Fibroblast of mammary gland (primary cell): ENCODE results near the gene KIFC1.

Experiments used
- DNase-seq: peaks from one replicate; pipeline ENCODE4 v3.0.0-alpha.2; 2010; ENCODE audit warnings: low read depth
- H3K4me3 ChIP-seq: 2 replicates; pipeline ENCODE4 v1.5.1; 2011; ENCODE audit warnings: low read depth, mild to moderate bottlenecking, low read length, moderate library complexity; ENCODE audit not compliant: control insufficient read depth
- TF ChIP-seq, protein P1 (sequence below): conservative IDR thresholded peaks from 2 replicates; pipeline ENCODE4 v1.5.1; 2011; ENCODE audit warnings: low read depth, low read length, inconsistent platforms; ENCODE audit not compliant: control insufficient read depth, insufficient read depth

Gene KIFC1

DNA sequence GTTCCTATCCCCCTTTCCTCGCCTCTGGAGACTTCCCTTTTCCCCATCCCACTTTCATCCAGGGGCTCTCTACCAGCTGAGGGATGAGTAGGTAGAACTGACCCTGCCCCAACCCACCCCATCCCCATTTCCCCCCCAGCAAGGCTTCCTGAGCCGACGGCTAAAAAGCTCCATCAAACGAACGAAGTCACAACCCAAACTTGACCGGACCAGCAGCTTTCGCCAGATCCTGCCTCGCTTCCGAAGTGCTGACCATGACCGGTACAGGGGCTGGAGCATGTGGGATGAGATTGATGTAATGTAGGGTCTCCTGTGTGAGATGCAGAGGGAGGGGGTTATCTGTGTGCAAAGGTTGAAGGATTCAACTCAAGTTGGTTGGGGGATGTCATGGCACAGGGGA lies 40.9 kb downstream of the KIFC1 start:
- no peak for DNase-seq
- H3K4me3 ChIP-seq = no peak overlapping the region
- TF ChIP-seq, protein P1, sequence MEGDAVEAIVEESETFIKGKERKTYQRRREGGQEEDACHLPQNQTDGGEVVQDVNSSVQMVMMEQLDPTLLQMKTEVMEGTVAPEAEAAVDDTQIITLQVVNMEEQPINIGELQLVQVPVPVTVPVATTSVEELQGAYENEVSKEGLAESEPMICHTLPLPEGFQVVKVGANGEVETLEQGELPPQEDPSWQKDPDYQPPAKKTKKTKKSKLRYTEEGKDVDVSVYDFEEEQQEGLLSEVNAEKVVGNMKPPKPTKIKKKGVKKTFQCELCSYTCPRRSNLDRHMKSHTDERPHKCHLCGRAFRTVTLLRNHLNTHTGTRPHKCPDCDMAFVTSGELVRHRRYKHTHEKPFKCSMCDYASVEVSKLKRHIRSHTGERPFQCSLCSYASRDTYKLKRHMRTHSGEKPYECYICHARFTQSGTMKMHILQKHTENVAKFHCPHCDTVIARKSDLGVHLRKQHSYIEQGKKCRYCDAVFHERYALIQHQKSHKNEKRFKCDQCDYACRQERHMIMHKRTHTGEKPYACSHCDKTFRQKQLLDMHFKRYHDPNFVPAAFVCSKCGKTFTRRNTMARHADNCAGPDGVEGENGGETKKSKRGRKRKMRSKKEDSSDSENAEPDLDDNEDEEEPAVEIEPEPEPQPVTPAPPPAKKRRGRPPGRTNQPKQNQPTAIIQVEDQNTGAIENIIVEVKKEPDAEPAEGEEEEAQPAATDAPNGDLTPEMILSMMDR = no peak

DNA sequence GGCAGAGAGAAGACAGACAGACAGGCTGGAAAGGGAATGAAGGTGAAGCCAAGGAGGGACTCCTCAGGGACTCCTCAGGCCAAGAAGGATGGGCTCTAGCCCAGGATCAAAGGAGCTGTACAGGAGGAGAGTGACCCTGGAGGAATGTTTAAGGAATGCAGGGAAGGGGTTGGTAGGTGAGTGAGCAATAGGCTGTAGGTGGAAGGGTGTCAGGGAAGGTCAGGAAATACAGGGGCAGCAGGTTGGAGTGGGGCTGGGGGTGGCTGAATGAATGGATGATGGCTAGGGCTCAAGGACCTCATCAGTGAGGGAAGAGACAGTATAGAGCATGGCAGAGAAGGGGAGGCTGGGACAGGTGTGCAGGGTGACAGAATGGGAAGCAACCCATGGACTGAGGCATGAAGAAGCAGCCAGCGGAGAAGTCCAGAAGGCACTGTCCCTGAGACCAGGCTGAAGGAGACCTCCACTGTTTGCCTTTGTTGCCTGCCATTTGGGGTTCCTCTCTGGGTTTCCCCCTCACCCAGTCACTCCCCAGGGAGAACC lies 41.4 kb downstream of the KIFC1 start:
- H3K4me3 ChIP-seq = no peak overlapping the region
- TF ChIP-seq, protein P1 = no peak

DNA sequence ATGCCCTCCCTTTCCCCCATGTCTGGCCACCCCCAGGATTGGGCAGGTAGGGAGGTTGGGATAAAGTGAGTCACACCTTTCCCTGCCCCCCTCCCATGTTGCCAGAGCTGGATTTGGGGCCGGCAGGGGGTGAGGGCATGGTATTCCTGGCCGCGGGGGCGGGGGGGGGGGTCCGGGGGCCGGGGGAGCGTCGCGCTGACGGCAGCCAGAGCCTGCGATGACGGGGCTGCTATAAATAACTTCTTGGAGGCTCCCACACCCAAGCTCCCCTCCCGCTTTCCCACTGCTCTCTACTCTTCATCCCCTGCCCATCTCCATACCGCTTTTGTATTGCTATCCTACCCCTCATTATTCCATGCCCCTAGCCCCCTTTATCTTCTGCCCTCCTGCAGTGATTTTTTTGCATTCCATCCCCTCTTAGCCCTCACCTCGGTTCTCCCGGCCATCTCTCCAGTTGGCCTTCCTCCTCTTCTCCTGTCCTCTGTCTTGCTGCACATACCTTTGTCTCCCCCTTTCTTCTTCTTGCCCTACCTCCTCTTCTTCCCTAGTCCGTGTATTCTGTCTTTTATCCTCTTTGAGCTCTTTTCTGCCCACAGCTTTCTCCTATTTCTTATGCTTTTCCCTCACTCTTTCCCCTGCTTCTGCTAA lies 42.0 kb downstream of the KIFC1 start:
- DNase-seq = no peak
- no peak overlapping the region for H3K4me3 ChIP-seq
- TF ChIP-seq, protein P1 = no peak

More for the DNA sequence above, 41.4 kb downstream of the KIFC1 start:
- no peak for DNase-seq

DNA sequence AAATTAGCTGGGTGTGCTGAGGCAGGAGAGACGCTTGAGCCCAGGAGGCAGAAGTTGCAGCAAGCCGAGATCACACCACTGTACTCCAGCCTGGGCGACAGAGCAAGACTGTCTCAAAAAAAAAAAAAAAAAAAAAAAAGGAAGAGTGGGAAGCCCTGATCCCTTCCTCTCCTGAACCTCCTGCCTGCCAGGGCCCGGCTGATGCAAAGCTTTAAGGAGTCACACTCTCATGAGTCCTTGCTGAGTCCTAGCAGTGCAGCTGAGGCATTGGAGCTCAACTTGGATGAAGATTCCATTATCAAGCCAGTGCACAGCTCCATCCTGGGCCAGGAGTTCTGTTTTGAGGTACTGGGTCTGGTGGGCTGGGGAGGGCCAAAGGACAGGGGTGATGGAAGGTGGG lies 43.3 kb downstream of the KIFC1 start:
- H3K4me3 ChIP-seq = no peak overlapping the region
- DNase-seq = no peak
- TF ChIP-seq, protein P1 = no peak

DNA sequence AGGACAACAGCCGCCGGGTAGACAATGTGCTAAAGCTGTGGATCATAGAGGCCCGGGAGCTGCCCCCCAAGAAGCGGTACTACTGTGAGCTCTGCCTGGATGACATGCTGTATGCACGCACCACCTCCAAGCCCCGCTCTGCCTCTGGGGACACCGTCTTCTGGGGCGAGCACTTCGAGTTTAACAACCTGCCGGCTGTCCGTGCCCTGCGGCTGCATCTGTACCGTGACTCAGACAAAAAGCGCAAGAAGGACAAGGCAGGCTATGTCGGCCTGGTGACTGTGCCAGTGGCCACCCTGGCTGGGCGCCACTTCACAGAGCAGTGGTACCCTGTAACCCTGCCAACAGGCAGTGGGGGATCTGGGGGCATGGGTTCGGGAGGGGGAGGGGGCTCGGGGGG lies 46.0 kb downstream of the KIFC1 start:
- no peak overlapping the region for H3K4me3 ChIP-seq
- TF ChIP-seq, protein P1 = no peak
- DNase-seq = no peak

DNA sequence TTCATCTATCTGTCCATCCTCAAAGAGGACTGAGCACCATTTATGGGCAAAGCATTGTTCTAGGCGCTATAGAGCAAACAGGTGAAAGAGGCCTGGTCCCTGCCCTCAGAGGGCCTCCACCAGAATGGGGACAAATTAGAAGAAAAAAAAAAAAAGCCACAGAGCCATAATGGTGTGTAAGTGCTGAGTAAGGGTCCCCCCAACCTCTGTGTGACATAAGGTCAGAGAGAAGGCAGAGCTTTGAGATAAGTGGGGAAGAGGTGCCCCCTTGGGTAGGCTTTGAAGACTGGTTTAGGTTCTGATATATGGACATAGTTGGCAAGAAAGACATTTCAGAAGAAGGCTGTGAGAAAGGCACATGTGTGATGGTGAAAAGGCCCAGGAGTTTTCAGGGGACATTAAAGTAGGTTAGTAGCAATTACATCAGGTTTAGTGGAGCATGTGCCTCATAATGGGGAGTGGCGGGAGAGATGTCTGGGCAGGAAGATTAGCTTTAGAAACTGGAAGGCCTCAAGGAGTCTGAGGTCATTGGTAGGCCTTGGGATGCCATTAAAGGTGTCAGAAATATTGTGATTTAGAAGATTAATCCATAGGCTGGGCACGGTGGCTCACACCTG lies 47.5 kb downstream of the KIFC1 start:
- no peak for DNase-seq
- no peak overlapping the region for H3K4me3 ChIP-seq
- TF ChIP-seq, protein P1 = no peak
